DND-41 (cell line): ENCODE data around the gene TRMO.

Experiments used
- ATAC-seq: fragments of 200-7000 bp; cut with Tn5 transposase; 3 replicates; pipeline ENCODE4 v1.9.1; 2021; ENCODE audit warnings: low read depth; ENCODE audit not compliant: insufficient read depth
- DNase-seq: peaks from one replicate; pipeline ENCODE4 v3.0.0-alpha.2; 2020
- H2AFZ ChIP-seq: 2 replicates; pipeline ENCODE4 v1.6.0; 2012; ENCODE audit warnings: low read depth, low read length
- H3K27ac ChIP-seq: 2 replicates; pipeline ENCODE4 v1.5.1; 2012; ENCODE audit warnings: low read length, inconsistent platforms
- H3K27me3 ChIP-seq: fragments of 200-600 bp; sonication (generic); 2 replicates; pipeline ENCODE4 v1.6.0; 2012; ENCODE audit warnings: low read length, mild to moderate bottlenecking, inconsistent platforms; ENCODE audit not compliant: insufficient read depth, poor library complexity
- H3K36me3 ChIP-seq: 2 replicates; pipeline ENCODE4 v1.5.1; 2012; ENCODE audit warnings: low read length, inconsistent platforms; ENCODE audit not compliant: insufficient read depth
- H3K4me1 ChIP-seq: 2 replicates; pipeline ENCODE4 v1.5.1; 2012; ENCODE audit warnings: mild to moderate bottlenecking, low read length; ENCODE audit not compliant: insufficient read depth
- H3K4me2 ChIP-seq: 2 replicates; pipeline ENCODE4 v1.6.0; 2012; ENCODE audit warnings: mild to moderate bottlenecking, moderate library complexity, low read length, inconsistent platforms; ENCODE audit not compliant: insufficient read depth
- H3K4me3 ChIP-seq, 2 experiments: fragments of 200-600 bp in 1 of 2; shearing (Covaris generic) in 1 of 2; 2 replicates each; pipeline ENCODE4 v1.5.1; 2012 to 2016; ENCODE audit warnings: inconsistent platforms in 2 of 2, low read length in 2 of 2, mild to moderate bottlenecking in 2 of 2, low read depth in 1 of 2, moderate library complexity in 1 of 2
- H3K79me2 ChIP-seq: 2 replicates; pipeline ENCODE4 v1.6.0; 2012; ENCODE audit warnings: low read length, inconsistent platforms; ENCODE audit not compliant: insufficient read depth
- H3K9ac ChIP-seq: 2 replicates; pipeline ENCODE4 v1.6.0; 2012; ENCODE audit warnings: low read depth, mild to moderate bottlenecking, inconsistent platforms, low read length, moderate library complexity
- H3K9me3 ChIP-seq: 2 replicates; pipeline ENCODE4 v1.5.1; 2012; ENCODE audit warnings: low read length, moderate library complexity, mild to moderate bottlenecking, inconsistent platforms; ENCODE audit not compliant: insufficient read depth, severe bottlenecking
- H4K20me1 ChIP-seq: 2 replicates; pipeline ENCODE4 v1.6.0; 2012; ENCODE audit warnings: low read length; ENCODE audit not compliant: insufficient read depth
- EZH2 ChIP-seq: IDR thresholded peaks from 3 replicates; pipeline ENCODE4 v1.6.1; 2012; ENCODE audit warnings: borderline replicate concordance, low read depth, mild to moderate bottlenecking, moderate library complexity, low read length, inconsistent platforms; ENCODE audit not compliant: severe bottlenecking
- TF ChIP-seq, protein P1 (sequence below): IDR thresholded peaks from 2 replicates; pipeline ENCODE4 v1.5.1; 2012; ENCODE audit warnings: borderline replicate concordance, low read length, moderate library complexity, mild to moderate bottlenecking; ENCODE audit not compliant: poor library complexity, severe bottlenecking; ENCODE audit errors: extremely low read depth

The TRMO gene

DNA sequence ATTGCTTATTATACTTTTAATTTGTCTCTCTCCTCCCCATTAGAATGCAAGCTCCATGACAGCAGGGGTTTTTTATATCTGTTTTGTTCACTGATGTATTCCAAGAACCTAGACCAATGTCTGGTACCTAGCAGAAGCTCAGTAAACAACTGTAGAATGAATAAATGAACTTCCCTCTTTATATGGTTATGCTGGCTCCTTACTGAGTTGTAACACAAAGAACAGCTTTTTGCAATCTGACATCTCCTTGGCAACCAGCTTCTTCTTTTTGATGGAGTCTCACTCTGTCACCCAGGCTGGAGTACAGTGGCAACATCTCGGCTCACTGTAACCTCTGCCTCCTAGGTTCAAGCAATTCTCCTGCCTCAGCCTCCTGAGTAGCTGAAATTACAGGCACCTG, 13.6 kb downstream of the TRMO start:
- no peak for TF ChIP-seq EZH2
- TF ChIP-seq, protein P1, sequence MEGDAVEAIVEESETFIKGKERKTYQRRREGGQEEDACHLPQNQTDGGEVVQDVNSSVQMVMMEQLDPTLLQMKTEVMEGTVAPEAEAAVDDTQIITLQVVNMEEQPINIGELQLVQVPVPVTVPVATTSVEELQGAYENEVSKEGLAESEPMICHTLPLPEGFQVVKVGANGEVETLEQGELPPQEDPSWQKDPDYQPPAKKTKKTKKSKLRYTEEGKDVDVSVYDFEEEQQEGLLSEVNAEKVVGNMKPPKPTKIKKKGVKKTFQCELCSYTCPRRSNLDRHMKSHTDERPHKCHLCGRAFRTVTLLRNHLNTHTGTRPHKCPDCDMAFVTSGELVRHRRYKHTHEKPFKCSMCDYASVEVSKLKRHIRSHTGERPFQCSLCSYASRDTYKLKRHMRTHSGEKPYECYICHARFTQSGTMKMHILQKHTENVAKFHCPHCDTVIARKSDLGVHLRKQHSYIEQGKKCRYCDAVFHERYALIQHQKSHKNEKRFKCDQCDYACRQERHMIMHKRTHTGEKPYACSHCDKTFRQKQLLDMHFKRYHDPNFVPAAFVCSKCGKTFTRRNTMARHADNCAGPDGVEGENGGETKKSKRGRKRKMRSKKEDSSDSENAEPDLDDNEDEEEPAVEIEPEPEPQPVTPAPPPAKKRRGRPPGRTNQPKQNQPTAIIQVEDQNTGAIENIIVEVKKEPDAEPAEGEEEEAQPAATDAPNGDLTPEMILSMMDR, result no peak
- ATAC-seq, result no peak

DNA sequence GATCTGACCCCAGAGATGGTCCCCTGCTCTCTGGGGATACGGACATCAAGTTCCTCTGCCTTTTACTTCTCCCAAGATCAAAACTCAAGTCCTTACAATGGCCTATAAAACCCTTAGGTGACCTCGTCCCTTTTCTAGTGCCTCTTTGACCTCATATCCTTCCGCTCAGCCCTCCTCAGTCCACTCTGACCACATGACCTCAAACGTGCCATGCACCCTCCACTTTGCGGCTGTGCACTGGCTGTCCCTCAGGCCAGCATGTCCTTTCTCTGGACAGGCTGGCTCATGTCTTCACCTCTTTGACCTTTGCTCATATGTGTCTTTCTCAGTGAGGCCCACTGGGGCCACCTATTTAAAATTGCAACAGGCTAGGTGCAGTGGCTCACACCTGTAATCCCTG, 14.7 kb downstream of the TRMO start:
- Histone ChIP-seq H4K20me1 (peaks cover 4% of the 10 kb centered on the region; the same call in 1 of the 2 replicates), H3K27ac (no peak overlapping the region), H3K4me1 (peaks cover 39% of the 10 kb centered on the region), H3K4me2 (no peak overlapping the region), H3K79me2 (peaks cover 10% of the 10 kb centered on the region), H3K9ac (no peak overlapping the region), H3K4me3 (no peak overlapping the region), H2AFZ (no peak overlapping the region), H3K9me3 (no peaks in the 10 kb centered on the region), H3K36me3 (peaks cover 52% of the 10 kb centered on the region), H3K27me3 (no peaks in the 10 kb centered on the region)
- no peak for ATAC-seq
- TF ChIP-seq EZH2, result no peak
- TF ChIP-seq, protein P1, result no peak
- no peak for DNase-seq

More for the DNA sequence above, 13.6 kb downstream of the TRMO start:
- no peaks in the 10 kb centered on the region for H3K9me3 ChIP-seq
- no peak overlapping the region for H3K4me3 ChIP-seq
- peaks cover 57% of the 10 kb centered on the region for H3K36me3 ChIP-seq
- H3K79me2 ChIP-seq, result peaks cover 7% of the 10 kb centered on the region; the same call in 1 of the 2 replicates
- no peak overlapping the region for H3K27ac ChIP-seq
- H3K4me1 ChIP-seq, result peaks cover 39% of the 10 kb centered on the region
- H3K27me3 ChIP-seq, result no peaks in the 10 kb centered on the region
- H3K4me2 ChIP-seq, result no peak overlapping the region
- no peak for DNase-seq
- no peak overlapping the region for H2AFZ ChIP-seq
- no peak overlapping the region for H3K9ac ChIP-seq
- peaks cover 4% of the 10 kb centered on the region; the same call in 1 of the 2 replicates for H4K20me1 ChIP-seq

DNA sequence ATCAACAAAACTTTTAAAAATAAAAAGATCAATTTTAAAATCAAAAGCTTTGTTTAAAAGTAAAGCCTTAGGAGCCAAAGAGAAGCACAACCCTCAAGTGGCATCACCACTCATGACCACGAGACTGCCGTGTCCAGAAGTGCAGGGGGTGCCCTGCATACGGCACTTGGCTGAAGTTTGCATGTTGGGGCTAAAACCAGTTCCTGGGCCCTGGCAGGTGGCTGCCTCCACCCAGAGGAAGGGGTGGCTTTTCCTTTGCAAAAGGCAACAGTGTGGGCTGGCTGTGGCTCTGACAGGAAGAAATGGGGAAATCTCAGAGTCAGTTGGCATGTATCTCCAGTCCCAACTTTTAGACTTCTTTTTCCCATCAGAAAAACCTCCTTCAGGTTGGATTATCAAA, 15.3 kb downstream of the TRMO start:
- Histone ChIP-seq H3K4me1 (peaks cover 39% of the 10 kb centered on the region), H3K36me3 (peaks cover 47% of the 10 kb centered on the region), H3K9ac (no peak overlapping the region), H3K27me3 (no peaks in the 10 kb centered on the region), H3K4me2 (no peak overlapping the region), H2AFZ (no peak overlapping the region), H4K20me1 (peaks cover 4% of the 10 kb centered on the region; the same call in 1 of the 2 replicates), H3K4me3 (no peak overlapping the region), H3K79me2 (peaks cover 10% of the 10 kb centered on the region), H3K27ac (no peak overlapping the region), H3K9me3 (no peaks in the 10 kb centered on the region)
- TF ChIP-seq, protein P1, result no peak
- TF ChIP-seq EZH2, result no peak
- DNase-seq (peak; percentile 22), ATAC-seq (0 out of 3 replicates have a peak, but pooled peaks have one; percentile 23)
